ENCODE measurements around the gene BTBD8.
"Not testable (repeated sequence)": the region's sequence is repeated elsewhere in the genome, so short reads cannot be mapped to it uniquely, and the experiment has no call there.

BTBD8 gene

GRCh38 chr1:92043621-92044020, 36.5 kb upstream of the BTBD8 start:
- DNase-seq (ENCODE audit: low read depth): peak; percentile 41
- no peak overlapping the region for H3K4me3 ChIP-seq (ENCODE audit: low read length)
- TF ChIP-seq CTCF (IDR thresholded peaks at IDR 0.05; ENCODE audit: insufficient read depth, low read depth, low read length, missing control alignments): no peak

- no peak for TF ChIP-seq CTCF (IDR thresholded peaks at IDR 0.05; ENCODE audit: insufficient read depth, low read depth, low read length, missing control alignments)
- no peak for DNase-seq (ENCODE audit: low read depth)
Measured at GRCh38 chr1:92045766-92046495, 34.2 kb upstream of the BTBD8 start.

GRCh38 chr1:92051948-92052347, 28.2 kb upstream of the BTBD8 start:
- TF ChIP-seq CTCF (IDR thresholded peaks at IDR 0.05; ENCODE audit: insufficient read depth, low read depth, low read length, missing control alignments): no peak
- no peak overlapping the region for H3K4me3 ChIP-seq (ENCODE audit: low read length)
- no peak for DNase-seq (ENCODE audit: low read depth)

More at GRCh38 chr1:92045766-92046495, 34.2 kb upstream of the BTBD8 start:
- H3K4me3 ChIP-seq (ENCODE audit: low read length): no peak overlapping the region

GRCh38 chr1:92065042-92065441, 15.1 kb upstream of the BTBD8 start:
- no peak for DNase-seq (ENCODE audit: low read depth)
- no peak for TF ChIP-seq CTCF (IDR thresholded peaks at IDR 0.05; ENCODE audit: insufficient read depth, low read depth, low read length, missing control alignments)
- no peak overlapping the region for H3K4me3 ChIP-seq (ENCODE audit: low read length)

- no peak for TF ChIP-seq CTCF (IDR thresholded peaks at IDR 0.05; ENCODE audit: insufficient read depth, low read depth, low read length, missing control alignments)
- no peak for DNase-seq (ENCODE audit: low read depth)
- no peak overlapping the region for H3K4me3 ChIP-seq (ENCODE audit: low read length)
Measured at GRCh38 chr1:92066321-92066720, 13.8 kb upstream of the BTBD8 start.

GRCh38 chr1:92070892-92071291, 9.3 kb upstream of the BTBD8 start:
- TF ChIP-seq CTCF (IDR thresholded peaks at IDR 0.05; ENCODE audit: insufficient read depth, low read depth, low read length, missing control alignments): no peak
- no peak overlapping the region for H3K4me3 ChIP-seq (ENCODE audit: low read length)
- DNase-seq (ENCODE audit: low read depth): no peak

- not testable (repeated sequence) for H3K4me3 ChIP-seq (ENCODE audit: low read length); DNase-seq (ENCODE audit: low read depth)
Measured at GRCh38 chr1:92074446-92074845, 5.7 kb upstream of the BTBD8 start.

All from epithelial cell of esophagus (primary cell).